ENCODE measurements around the gene WDR6.
"Not testable (repeated sequence)": the region's sequence is repeated elsewhere in the genome, so short reads cannot be mapped to it uniquely, and the experiment has no call there.

Gene WDR6

DNA sequence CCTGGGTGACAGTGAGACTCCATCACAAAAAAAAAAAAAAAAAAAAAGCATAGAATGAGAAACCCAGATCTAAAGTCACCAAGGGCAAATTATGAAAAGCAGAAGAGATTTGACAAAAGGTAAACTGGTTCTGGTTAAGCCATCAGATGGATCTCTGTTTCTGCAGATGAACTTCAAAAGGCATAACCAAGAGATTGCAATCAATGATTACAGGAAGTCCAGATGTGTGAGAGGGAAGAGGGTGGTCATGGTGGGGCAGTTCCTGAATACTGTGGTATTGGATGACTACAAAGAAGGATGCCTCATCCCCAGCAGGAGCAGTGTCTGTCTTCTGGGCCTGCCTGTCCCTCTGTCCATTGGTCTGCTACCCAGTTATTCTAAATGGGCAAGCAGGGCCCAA lies 13.4 kb upstream of the WDR6 start:
- no peak for DNase-seq

DNA sequence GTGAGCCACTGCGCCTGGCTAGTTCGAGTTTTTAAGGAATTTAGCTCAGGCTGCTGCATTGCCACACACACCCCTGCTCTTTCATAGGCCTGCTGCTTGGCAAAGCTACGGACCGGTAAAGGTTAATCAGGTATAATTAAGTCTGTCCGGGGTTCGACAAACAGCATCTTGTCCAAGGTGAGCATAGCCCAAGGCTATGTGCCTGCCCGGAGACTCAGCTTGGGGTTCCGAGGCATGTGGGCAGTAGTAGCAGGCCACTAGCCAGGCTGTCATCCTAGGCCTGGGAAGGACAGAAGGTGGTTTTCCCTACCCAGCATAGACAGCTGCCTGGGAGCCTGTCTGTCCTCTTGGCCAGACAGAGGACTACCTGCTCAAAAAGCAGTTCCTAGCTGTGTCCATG lies 10.6 kb upstream of the WDR6 start:
- no peak for DNase-seq

DNA sequence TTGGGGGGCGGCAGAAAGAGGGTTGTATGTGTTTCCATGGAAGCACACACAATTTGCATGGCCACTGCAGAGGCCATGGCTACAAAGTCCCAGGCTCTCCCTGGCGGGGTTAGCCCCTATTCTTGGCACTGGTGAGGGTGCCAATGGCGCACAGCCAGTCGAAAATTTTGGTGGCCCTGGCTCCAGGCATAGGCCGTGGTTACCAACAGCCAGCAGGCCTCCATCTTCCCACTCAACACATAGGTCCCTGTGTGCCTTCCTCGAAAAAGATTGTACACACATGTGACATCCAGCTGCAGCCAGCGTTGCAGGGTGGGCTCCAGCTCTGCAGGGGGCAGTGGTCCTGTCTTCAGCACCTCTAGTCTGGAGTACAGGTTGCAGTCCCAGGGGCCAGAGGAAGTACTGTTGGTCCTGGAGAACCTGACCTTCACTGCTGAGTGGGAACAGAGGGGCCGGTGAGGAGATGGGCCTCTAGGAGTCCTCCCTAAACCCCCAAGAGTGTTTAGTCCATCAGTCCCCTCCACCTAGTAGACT lies 10.0 kb upstream of the WDR6 start:
- DNase-seq: no peak

DNA sequence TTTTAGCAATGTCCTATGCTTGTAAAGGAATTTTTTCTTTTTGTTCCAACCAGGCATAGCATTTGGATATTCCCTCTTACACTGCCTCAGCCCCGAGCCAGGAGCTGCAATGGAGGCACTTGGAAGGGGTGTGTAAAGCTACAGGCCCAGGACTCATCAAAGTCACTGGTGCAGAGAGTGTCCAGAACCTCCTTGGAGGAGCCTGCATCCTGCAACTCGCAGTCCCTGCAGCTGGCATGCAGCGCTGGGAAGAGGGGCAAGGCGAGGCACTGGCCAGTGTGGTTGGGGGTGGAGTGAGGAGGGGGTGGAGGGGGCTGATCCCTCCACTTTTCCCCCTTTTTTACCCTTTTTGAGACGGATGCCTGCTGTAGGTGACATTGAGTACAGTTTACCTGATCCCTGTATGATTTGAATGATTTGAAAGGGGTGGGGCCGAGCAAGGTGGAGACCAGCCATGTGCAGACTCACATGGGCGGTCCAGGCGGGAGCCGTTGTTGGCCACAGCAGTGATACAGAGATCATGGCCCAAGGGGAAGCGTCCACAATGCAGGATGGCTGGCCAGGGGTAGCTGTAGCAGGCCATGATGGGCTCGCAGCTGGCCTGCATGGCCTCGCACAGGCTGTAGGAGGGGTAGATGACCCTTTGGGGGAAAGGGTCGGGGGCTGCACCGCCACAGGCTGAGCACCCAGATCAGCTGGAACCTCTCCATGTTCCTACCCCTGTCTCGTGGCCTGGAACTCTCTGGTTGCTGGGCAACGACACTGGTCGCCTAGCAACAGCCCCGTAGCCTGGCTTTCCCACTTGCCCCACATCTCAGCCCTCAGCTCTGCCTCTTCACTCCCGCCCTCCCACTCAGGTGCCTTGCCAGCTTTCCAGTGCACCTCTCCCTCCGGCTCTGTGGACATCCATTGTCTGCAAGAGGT lies 9.2 kb upstream of the WDR6 start:
- DNase-seq: no peak

DNA sequence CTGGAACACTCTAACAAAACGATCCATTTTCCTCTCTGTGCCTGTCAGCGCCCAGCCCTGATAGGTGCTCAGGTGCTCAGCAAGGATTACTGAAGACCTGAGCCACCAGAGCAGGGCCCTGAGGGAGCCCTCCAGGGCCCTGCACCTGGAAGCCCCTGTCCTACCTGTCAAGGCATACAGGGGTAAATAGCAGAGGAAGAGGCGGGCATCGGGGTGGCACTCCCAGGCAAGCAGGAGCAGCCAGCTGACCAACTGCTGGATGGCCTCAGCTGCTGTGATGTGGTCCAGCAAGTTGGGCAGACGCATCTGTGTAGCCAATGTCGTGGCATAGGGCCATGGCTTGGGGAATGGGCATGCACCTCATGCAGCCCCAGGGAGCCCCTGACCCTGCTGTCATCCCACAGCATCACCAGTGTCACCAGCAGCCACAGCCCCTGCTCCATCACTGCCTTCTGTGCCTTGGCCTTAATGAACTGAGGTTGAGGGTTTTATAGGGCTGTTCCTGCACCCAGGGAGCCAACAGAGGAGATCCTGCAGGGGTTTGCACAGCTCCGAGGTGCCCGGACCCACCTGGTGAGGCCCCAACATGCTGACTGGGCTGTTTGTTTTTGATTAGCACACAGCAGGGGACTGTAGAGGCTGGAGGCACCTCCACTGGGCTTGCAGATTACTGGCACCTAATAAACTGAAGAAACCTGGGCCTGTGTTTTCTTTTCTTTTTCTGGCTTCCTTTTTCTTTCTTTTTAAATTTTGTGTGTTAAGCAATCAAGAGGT lies 7.9 kb upstream of the WDR6 start:
- DNase-seq: no peak

DNA sequence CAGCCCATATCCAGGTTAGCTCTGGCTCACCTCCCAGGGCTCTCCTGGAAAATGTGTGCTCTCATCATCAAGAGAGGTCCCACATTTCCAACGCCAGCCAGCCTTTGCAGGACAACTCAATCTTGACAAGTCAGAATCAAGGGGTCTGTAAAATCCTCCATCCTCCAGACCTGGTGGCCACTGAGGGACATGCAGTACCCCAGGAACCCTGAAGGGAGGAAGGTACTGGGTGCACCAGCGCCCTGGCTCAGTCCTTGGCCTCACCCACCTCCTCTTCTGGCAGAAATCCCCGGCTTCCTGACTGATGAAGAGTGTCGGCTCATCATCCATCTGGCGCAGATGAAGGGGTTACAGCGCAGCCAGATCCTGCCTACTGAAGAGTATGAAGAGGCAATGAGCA lies 6.0 kb upstream of the WDR6 start:
- no peak for DNase-seq

DNA sequence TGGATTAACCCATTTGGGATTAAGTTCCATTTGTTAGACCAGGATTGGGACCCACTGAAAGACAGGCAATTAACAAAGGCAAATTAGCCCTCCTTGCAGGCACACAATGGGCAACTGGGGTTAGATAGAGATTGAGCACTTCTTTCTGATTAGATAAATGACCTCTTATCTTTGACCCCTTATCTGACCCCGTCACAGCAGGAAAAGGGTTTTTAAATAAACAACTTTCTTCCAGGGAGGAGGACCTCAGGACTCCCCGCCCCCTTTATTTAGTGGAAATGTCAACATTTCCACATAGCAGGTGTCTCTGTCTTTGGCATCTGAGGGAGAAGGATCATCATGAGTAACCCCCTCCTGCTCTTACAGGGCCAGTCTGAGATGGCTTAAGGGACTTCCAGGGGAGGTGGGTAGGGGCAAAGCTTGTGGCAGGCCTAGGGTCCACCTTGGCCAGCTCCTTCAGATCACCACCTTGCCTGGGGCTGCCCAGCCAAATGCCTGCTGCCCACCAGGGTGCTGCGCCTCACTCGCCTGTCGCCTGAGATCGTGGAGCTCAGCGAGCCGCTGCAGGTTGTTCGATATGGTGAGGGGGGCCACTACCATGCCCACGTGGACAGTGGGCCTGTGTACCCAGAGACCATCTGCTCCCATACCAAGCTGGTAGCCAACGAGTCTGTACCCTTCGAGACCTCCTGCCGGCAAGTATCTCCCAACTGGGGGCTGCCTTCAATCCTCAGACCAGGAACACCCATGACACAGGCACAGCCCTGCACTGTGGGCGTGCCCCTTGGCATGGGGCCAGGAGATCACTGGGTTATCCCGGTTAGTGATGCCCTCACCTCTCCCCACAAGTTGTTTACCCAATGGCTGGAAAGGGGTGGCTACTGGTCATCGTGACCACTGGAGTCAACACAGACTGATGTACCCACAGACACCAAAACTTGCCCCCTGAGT lies 2.6 kb upstream of the WDR6 start:
- no peak for DNase-seq

DNA sequence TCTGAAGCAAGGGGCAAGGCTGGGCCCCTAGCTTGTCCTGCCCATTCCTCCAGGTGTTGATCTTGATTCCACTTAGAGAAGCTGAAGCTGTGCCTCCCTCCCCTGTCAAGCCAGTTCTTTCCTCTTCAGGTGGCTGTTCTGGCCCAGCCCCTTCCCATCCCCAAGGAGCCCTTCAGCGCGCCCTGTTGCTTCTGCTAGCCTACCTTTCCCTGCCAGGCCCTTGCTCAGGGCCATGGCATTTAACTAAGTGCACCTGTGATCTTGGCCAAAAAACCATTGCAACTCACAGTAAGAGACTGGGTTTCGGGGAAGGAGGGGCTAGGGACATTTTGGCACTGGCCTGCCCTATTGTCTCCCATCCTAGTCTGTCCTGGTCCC lies 1.9 kb upstream of the WDR6 start:
- DNase-seq: no peak

DNA sequence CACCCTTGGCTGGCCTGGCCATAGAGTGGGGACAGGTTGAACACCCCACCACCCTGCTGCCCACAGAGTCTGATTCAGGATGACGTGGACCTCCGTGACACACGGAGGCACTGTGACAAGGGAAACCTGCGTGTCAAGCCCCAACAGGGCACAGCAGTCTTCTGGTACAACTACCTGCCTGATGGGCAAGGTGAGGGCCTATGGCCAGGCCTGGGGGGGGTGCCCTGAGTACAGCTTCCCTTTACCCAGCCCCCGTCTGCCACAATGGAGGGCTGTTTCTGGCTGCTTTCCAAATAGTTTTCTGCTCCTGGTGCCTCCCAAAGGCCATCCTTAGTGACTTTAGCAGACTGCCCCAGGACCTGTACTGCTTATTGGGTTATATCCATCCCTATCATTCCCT lies 1.2 kb upstream of the WDR6 start:
- DNase-seq: no peak

DNA sequence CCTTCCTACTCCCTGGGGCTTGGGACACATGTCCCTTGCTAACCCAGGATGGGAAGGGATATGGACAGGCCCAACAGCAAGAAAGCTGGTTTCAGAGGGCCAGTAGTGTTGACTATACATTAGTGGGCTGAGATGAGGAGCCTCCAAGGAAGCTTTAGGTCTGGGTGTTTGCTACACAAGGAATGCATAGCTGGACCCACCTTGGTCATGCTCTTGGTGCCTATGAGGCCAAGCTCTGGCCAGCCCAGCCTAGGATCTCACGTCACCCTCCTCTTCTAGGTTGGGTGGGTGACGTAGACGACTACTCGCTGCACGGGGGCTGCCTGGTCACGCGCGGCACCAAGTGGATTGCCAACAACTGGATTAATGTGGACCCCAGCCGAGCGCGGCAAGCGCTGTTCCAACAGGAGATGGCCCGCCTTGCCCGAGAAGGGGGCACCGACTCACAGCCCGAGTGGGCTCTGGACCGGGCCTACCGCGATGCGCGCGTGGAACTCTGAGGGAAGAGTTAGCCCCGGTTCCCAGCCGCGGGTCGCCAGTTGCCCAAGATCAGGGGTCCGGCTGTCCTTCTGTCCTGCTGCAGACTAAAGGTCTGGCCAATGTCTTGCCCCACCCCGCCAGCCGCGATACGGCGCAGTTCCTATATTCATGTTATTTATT lies 653 bp upstream of the WDR6 start:
- DNase-seq: no peak

DNA sequence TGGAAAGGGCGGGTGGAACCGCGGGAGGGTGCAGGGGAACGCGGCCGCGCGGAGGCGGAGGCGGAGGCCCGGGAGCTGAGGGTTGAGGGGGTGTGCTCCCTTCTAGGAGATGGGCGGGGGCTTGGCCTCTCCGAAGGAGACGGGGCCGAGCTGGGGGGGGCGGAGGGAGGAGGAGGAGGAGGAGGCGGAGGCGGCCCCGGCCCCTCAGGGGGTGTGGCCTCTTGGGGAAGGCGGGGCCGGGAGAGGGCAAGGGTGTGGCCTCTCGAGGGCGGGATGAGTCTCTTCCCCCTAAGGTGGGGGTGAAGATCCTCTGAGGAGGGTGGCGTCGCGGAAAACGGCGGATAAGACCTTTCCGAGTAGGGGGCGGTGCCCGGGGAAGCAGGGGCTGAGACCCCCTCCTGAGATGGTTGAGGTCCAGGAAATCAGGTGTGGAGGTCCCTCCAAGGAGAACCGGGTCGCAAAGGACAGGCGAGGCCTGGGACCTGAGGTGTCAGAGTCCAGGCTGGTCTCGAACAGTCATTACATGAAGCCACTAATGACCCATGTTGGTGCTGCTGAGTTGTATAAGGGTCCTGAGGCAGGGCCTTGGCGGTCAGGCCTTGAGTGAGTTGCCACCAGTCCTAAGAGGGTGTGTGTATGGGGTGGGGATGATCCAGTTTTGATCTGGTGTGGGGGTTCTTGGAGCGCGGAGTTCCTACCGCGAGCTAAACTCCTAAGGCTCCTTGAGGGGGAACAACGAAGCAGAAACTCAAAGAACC lies 759 bp downstream of the WDR6 start:
- DNase-seq: peak; percentile 90

DNA sequence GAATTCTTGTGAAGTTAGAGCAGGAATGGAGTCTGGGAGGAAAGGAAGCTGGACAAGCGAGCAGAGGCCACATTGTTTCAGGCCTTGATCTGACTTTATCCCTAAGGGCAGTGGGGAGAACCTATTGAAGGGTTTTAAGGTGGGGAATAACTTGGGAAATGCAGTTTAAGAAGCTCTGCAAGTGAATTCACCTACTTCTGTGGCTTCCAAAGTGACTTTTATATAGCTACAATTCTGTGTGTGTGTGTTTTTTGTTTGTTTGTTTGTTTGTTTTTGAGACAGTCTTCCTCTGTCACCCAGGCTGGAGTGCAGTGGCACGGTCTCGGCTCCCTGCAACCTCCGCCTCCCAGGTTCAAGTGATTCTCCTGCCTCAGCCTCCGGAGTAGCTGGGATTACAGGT lies 1.4 kb downstream of the WDR6 start:
- DNase-seq: not testable (repeated sequence)

DNA sequence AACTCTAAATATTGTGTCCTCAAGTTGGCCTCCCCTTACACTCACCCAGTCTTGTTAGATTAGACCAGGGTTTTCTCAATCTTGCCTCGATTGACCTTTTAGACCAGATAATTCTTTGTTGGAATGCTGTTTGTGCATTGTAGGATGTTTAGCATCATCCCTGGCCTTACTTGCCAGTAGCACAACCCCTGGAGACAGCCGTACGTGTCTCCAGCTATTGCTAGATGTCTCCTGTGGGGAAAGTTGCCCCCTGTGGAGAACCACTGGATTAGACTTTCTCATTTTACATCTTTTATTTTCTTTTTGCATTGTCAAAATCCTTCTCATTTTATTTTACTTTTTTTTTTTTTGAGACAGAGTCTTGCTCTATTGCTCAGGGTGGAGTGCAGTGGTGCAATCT lies 2.2 kb downstream of the WDR6 start:
- no peak for DNase-seq

DNA sequence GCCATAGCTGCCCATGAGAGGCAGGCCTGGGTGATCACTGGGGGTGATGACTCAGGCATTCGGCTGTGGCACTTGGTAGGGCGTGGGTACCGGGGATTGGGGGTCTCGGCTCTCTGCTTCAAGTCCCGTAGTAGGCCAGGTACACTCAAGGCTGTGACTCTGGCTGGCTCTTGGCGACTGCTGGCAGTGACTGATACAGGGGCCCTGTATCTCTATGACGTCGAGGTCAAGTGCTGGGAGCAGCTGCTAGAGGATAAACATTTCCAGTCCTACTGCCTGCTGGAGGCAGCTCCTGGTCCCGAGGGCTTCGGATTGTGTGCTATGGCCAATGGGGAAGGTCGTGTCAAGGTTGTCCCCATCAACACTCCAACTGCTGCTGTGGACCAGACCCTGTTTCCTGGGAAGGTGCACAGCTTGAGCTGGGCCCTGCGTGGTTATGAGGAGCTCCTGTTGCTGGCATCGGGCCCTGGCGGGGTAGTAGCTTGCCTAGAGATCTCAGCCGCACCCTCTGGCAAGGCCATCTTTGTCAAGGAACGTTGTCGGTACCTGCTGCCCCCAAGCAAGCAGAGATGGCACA lies 5.3 kb downstream of the WDR6 start:
- no peak for DNase-seq

DNA sequence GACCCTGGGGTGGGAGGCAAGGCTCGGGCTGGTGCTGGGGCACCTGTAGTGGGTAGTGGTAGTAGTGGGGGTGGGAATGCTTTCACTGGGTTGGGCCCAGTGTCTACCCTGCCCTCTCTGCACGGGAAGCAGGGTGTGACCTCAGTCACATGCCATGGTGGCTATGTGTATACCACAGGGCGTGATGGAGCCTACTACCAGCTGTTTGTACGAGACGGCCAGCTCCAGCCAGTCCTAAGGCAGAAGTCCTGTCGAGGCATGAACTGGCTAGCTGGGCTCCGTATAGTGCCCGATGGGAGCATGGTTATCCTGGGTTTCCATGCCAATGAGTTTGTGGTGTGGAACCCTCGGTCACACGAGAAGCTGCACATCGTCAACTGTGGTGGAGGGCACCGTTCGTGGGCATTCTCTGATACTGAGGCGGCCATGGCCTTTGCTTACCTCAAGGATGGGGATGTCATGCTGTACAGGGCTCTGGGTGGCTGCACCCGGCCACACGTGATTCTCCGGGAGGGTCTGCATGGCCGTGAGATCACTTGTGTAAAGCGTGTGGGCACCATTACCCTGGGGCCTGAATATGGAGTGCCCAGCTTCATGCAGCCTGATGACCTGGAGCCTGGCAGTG lies 6.0 kb downstream of the WDR6 start:
- no peak for DNase-seq

DNA sequence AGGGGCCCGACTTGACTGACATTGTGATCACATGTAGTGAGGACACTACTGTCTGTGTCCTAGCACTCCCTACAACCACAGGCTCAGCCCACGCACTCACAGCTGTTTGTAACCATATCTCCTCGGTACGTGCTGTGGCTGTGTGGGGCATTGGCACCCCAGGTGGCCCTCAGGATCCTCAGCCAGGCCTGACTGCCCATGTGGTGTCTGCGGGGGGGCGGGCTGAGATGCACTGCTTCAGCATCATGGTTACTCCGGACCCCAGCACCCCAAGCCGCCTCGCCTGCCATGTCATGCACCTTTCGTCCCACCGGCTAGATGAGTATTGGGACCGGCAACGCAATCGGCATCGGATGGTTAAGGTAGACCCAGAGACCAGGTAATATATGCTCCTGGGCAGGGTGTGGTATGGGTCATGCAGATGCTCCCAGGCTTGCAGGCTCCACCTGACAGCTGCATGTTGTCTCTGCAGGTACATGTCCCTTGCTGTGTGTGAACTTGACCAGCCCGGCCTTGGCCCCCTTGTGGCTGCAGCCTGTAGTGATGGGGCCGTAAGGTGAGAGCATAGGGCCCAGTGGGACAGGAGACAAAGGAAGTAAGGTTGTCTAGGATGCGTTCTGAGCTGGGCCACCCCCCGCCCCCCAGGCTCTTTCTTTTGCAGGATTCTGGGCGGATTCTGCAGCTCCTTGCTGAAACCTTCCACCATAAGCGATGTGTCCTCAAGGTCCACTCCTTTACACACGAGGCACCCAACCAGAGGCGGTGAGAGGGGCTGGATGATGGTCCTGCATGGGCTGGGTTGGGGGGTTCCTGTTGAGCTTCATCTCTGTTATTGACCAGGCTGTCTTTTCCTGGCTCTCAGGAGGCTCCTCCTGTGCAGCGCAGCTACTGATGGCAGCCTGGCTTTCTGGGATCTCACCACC lies 6.8 kb downstream of the WDR6 start:
- no peak for DNase-seq

DNA sequence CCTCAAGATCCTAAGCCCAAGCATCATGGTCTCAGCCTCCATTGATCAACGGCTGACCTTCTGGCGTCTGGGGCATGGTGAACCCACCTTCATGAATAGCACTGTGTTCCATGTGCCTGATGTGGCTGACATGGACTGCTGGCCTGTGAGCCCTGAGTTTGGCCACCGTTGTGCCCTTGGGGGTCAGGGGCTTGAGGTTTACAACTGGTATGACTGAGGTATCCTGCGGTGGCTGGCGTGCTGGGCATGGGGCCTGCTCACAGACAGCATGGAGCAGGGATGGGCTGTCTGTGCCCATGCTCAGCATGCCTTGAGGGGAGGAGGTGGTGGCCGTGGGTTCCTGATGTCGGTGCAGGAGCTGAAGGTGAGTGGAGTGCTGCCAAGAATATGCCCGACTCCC lies 7.9 kb downstream of the WDR6 start:
- no peak for DNase-seq

DNA sequence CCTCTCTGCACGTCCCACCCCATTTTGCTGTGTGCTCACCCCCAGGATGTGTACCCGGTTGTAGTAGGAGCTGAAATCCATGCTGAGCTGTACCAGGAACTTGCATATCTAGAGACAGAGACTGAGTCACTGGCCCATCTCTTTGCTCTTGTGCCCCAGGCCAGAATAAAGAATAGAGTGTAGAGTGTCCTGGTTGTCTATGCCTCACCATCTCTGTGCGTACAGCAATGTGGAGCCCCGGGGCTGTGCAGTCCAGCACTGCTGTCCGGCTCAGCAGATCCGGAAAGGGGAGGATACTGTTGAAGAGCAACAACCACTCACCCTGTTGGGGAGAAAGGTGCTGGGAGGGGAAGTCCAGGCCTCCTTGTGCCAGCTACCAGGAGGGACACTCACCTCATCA lies 8.6 kb downstream of the WDR6 start:
- no peak for DNase-seq

DNA sequence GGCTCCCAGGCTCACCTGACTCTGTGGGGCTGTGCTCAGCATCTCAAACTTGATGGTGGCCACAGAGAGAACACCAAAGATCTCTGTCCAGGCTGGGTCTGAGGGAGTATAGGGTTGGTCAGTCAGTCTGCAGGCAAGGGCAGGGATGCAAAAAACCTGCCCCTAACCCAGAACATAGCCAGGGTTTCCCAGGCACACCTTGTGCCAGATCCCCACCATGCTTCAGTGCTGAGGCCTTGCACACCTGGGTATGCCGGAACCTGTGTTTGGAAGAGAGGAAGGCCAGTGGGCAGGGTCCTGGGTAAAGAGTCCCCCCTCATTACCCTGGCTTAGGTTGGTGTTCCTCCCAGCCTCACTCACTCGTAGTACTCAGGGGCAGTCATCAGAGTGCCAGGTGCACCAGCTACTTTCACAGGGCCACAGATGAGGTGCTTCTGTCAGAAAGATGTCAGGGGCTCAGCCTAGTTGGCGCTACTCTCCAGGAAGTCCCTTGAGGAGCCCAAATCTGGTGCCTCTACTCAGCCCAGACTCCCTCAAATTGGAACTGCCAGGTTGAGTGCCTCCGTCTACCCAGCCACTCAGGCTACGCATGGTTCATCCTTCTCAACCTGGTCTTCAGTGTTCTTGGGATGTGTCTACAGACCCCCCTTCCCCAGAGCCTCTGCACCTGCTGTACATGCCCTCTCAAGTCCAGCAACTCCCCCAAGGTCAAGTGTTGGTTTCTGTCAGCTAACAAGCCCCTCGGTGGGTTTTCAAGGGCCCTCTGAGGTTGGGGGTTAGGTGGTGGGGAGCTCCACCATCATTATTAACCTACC lies 9.4 kb downstream of the WDR6 start:
- DNase-seq: no peak
